ENCODE measurements around the gene DTX3.
"Not testable (repeated sequence)": the region's sequence is repeated elsewhere in the genome, so short reads cannot be mapped to it uniquely, and the experiment has no call there.

DNA sequence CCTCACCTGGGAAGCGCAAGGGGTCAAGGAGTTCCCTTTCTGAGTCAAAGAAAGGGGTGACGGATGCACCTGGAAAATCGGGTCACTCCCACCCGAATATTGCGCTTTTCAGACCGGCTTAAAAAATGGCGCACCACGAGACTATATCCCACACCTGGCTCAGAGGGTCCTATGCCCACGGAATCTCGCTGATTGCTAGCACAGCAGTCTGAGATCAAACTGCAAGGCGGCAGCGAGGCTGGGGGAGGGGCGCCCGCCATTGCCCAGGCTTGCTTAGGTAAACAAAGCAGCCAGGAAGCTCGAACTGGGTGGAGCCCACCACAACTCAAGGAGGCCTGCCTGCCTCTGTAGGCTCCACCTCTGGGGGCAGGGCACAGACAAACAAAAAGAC is 42.0 kb downstream of the DTX3 start:
- TF ChIP-seq, protein P1, sequence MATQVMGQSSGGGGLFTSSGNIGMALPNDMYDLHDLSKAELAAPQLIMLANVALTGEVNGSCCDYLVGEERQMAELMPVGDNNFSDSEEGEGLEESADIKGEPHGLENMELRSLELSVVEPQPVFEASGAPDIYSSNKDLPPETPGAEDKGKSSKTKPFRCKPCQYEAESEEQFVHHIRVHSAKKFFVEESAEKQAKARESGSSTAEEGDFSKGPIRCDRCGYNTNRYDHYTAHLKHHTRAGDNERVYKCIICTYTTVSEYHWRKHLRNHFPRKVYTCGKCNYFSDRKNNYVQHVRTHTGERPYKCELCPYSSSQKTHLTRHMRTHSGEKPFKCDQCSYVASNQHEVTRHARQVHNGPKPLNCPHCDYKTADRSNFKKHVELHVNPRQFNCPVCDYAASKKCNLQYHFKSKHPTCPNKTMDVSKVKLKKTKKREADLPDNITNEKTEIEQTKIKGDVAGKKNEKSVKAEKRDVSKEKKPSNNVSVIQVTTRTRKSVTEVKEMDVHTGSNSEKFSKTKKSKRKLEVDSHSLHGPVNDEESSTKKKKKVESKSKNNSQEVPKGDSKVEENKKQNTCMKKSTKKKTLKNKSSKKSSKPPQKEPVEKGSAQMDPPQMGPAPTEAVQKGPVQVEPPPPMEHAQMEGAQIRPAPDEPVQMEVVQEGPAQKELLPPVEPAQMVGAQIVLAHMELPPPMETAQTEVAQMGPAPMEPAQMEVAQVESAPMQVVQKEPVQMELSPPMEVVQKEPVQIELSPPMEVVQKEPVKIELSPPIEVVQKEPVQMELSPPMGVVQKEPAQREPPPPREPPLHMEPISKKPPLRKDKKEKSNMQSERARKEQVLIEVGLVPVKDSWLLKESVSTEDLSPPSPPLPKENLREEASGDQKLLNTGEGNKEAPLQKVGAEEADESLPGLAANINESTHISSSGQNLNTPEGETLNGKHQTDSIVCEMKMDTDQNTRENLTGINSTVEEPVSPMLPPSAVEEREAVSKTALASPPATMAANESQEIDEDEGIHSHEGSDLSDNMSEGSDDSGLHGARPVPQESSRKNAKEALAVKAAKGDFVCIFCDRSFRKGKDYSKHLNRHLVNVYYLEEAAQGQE (IDR thresholded peaks at IDR 0.05; ENCODE audit: unreplicated experiment): not testable (repeated sequence)
- TF ChIP-seq, protein P2, sequence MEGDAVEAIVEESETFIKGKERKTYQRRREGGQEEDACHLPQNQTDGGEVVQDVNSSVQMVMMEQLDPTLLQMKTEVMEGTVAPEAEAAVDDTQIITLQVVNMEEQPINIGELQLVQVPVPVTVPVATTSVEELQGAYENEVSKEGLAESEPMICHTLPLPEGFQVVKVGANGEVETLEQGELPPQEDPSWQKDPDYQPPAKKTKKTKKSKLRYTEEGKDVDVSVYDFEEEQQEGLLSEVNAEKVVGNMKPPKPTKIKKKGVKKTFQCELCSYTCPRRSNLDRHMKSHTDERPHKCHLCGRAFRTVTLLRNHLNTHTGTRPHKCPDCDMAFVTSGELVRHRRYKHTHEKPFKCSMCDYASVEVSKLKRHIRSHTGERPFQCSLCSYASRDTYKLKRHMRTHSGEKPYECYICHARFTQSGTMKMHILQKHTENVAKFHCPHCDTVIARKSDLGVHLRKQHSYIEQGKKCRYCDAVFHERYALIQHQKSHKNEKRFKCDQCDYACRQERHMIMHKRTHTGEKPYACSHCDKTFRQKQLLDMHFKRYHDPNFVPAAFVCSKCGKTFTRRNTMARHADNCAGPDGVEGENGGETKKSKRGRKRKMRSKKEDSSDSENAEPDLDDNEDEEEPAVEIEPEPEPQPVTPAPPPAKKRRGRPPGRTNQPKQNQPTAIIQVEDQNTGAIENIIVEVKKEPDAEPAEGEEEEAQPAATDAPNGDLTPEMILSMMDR (conservative IDR thresholded peaks at IDR 0.05; ENCODE audit: low read depth in 2 of 2): not testable (repeated sequence)
- not testable (repeated sequence) for TF ChIP-seq STAT1 (IDR thresholded peaks at IDR 0.05; ENCODE audit: unreplicated experiment)

Measured in GM23338 (cell line).